ENCODE measurements around the gene TOP3A. TPM values are rescaled to one million over a fixed set of nuclear protein-coding genes. Genes with fewer than 3 reads are reported as not detected.

The TOP3A gene
- total and polyA plus RNA-seq, 2 of the 13 experiments (the other 11 are each of a cell fraction or from before 2014, with no cell fraction given) = 16.9 to 36.8 TPM

DNA sequence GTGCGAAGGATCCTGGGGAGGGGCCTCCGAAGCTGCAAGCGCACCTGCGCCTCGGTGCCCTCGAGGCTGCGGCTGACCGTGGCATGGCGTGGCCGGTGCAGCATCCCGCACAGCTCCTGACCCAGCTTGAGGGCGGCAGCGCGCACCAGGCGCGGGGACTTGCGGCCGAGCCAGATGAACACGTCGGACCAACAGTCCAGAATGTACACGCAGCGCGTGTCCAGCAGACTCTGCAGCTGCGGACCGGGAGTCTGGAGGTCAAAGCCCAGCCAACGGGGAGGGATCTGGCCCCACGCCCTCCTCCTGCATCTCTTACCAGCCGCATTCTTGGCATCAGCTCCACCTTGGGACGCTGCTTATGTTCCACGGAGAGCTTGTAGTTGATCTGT is 67.2 kb downstream of the TOP3A start:
- Histone ChIP-seq H3K36me3 (replicated peaks in 1 of 2; ENCODE audit: control insufficient read depth in 1 of 2, insufficient read depth in 2 of 2, low read length in 2 of 2) (peaks cover 34 to 68% of the 10 kb centered on the region in 2 experiments), H3K4me2 (ENCODE audit: low read depth, low read length) (no peak overlapping the region), H3K27ac (ENCODE audit: extremely low read length, insufficient read depth, low read length) (no peak overlapping the region), H3K9ac (ENCODE audit: insufficient read depth, low read depth, low read length) (no peak overlapping the region), H3K4me1 (ENCODE audit: insufficient read depth, low read length) (no peaks in the 10 kb centered on the region), H4K20me1 (ENCODE audit: insufficient read depth, low read length) (no peaks in the 10 kb centered on the region), H3K79me2 (ENCODE audit: insufficient read depth, low read length) (no peaks in the 10 kb centered on the region), H3K27me3 (ENCODE audit: control insufficient read depth in 1 of 2, insufficient read depth in 2 of 2, low read length in 2 of 2) (no peaks in the 10 kb centered on the region), H2AFZ (ENCODE audit: low read length) (no peak overlapping the region), H3K4me3 (replicated peaks in 1 of 3; ENCODE audit: insufficient read depth in 1 of 3, low read depth in 2 of 3, low read length in 3 of 3) (no peak overlapping the region), H3K9me3 (ENCODE audit: low read length) (no peaks in the 10 kb centered on the region)
- CTCF ChIA-PET (ENCODE audit: low intra/inter-chr PET ratio, low total read pairs) = interaction anchor here (1.0 to 1.1 kb wide), 2 partner anchors 71 to 131 kb away, joined by 3 read pairs; partner anchors contain the start of gene EVPLL
- in situ Hi-C loops (cut with HindIII; ENCODE audit: extremely low pct_ligation_motif_present, low pct_unique_long_range_greater_than_20kb) (no loop called here), intact Hi-C loops (cut with micrococcal nuclease; ENCODE audit: unreplicated experiment) (no loop called here)
- DNase-seq (ENCODE audit: low spot score) = no peak
- no peak for FAIRE-seq
- POLR2A ChIA-PET = interaction anchor here (1.2 kb wide), 1 partner anchor 14 kb away, joined by 3 read pairs; no protein-coding TSS in a partner anchor
- no peak for TF ChIP-seq IKZF1 (IDR thresholded peaks at IDR 0.05)
- TF ChIP-seq RBFOX2 (IDR thresholded peaks at IDR 0.05; ENCODE audit: low read depth, low read length) = peak; percentile 56
- no peak for TF ChIP-seq ZNF891 (CRISPR knock-in tag; IDR thresholded peaks at IDR 0.05)
- TF ChIP-seq NFIC (IDR thresholded peaks at IDR 0.05; ENCODE audit: low read length) = no peak
- no peak for TF ChIP-seq ZNF326 (CRISPR knock-in tag; IDR thresholded peaks at IDR 0.05; ENCODE audit: borderline replicate concordance)
- TF ChIP-seq ZNF335 (CRISPR knock-in tag; IDR thresholded peaks at IDR 0.05) = no peak
- TF ChIP-seq U2AF1 (optimal IDR thresholded peaks at IDR 0.05; ENCODE audit: low read depth, low read length) = no peak
- TF ChIP-seq, protein P1, sequence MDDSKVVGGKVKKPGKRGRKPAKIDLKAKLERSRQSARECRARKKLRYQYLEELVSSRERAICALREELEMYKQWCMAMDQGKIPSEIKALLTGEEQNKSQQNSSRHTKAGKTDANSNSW (CRISPR knock-in tag; IDR thresholded peaks at IDR 0.05; ENCODE audit: borderline replicate concordance) = no peak
- TF ChIP-seq ZNF33A (CRISPR knock-in tag; IDR thresholded peaks at IDR 0.05; ENCODE audit: borderline replicate concordance) = no peak
- TF ChIP-seq AGO2 (optimal IDR thresholded peaks at IDR 0.05; ENCODE audit: low read depth, low read length) = peak; percentile 74
- TF ChIP-seq CREB1 (IDR thresholded peaks at IDR 0.05) = no peak
- TF ChIP-seq CREB1 (CRISPR knock-in tag; IDR thresholded peaks at IDR 0.05) = no peak
- TF ChIP-seq ZNF768 (CRISPR knock-in tag; IDR thresholded peaks at IDR 0.05) = peak; percentile 41; the same call in 1 of the 2 replicates
- BruUV-seq (replicated peaks) = no TSS peak
- WGBS (ENCODE audit: low lambda C conversion rate) = 98% methylated on average over 26 of the region's 30 CpGs
- ATAC-seq = no peak

All from HepG2 (cell line).